GM18520 (cell line): ENCODE measurements around the gene ZNF503.

ENCODE experiments used
- ATAC-seq: cut with Tn5 transposase; IDR thresholded peaks from one replicate; pipeline ENCODE4 v1.9.1; 2021; ENCODE audit not compliant: unreplicated experiment

Gene ZNF503

DNA sequence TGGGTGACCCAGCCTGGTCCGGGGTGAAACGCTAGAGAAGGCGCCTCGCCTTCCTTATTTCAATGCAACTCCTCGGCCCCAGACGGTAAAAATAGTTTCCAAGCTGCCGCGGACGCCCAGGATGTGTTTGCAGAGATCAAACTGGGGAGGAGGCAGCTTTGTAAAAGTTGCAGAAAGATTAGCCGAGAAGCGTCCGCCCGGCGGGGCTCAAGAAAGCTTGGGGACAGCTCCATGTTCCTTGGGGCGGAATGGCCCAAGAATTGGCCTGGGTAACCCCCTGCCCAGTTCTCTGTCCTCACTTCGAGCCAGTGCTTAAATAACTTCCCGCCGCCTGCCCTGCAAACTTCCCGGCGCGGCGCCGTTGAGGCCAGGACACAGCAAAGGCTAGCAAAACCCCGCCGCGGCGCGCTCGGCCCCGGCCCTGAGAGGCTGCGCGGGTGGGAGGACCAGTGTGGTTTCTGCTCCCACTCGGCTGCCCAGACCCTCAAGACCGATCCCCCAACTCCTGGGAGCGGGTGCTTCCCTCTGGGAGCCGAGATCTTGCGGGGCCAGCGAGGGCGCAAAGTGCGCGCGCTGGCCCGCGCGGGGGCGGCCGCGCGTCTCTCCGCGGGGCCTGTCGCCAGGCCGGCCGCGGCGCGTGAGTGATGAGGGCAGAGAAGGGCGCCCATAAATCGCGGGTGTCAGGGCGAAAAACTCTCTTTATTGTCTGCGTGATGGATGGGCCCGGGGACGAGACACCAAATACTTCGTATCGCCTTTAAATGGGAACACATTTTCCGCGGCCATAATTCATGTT lies 6.3 kb upstream of the ZNF503 start:
- ATAC-seq = no peak

- no peak for ATAC-seq
These were observed 5.7 kb upstream of the ZNF503 start for GRCh38 chr10:75407224-75407712.

DNA sequence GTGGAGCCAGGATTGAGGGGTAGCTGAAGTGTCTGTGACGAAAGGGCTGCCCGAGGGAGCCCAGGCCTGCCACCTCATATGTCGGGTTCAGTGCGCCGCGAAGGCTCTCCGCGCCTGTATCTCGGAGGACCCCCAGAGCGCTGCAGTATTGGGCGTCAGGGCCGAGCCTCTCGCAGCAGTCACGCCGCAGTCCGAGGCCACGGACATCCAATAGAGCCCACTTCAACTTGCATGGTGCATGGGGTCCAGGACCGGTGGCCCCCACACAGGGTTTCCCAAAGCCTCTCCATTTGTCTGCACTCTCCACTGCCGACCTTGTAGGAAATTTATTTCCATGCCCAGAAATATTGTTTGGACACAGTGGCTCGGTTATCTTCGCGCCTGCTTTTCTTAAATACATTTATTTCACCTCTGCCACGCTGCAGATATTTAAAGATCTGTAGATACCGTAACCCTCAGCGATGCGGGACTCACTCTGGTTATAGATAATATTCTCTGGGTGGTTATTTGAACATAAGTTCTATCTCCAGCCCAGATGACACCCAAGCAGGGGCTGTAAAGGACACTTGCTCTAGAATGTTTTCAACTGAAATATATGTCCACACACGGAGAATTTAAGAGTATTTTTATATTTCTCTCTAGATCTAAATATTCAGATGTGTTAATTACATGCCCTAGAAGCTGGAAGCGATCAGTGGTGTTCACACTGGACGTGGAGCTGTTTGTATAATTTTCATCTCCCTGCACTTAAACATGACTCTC lies 5.1 kb upstream of the ZNF503 start:
- ATAC-seq = no peak

- no peak for ATAC-seq
These were observed 4.3 kb upstream of the ZNF503 start for GRCh38 chr10:75405598-75406461.

DNA sequence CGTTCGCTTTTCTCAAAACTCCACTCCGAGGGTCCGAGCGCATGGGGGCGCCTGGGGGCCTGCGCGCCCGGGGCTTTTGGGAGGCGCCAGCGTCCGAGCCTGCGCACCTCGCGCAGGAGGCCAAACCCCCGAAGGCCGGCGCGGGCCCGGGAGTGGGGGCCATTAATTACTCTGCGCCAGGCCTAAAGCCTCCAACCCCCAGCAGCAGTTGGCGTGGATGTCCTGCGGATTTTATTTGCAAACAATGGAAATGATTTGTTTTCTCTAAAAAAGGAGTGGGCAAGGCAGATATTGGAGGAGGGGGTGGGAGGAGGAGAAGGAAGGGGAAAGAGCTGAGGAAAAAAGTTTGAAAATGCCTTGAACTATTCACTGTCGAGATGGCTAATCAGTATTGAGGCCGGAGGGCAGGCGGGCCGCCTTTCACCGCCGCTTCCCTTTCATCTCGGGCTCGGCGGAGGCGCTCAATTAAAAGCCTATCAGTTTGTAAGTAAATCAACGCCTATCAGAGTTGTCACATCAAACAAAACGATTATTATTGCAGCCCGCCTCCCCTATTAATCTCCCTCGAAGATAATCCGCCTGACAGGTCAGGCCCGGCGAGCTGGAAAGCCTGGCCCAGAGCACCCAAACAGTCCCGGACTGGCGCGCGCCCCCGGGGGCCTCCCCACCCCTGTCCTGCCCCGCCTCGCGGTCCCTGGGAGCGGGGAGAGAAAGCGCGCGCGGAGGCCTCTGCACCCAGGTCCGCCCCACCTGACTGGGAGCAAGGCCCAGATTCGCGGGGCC lies 3.4 kb upstream of the ZNF503 start:
- ATAC-seq = no peak

DNA sequence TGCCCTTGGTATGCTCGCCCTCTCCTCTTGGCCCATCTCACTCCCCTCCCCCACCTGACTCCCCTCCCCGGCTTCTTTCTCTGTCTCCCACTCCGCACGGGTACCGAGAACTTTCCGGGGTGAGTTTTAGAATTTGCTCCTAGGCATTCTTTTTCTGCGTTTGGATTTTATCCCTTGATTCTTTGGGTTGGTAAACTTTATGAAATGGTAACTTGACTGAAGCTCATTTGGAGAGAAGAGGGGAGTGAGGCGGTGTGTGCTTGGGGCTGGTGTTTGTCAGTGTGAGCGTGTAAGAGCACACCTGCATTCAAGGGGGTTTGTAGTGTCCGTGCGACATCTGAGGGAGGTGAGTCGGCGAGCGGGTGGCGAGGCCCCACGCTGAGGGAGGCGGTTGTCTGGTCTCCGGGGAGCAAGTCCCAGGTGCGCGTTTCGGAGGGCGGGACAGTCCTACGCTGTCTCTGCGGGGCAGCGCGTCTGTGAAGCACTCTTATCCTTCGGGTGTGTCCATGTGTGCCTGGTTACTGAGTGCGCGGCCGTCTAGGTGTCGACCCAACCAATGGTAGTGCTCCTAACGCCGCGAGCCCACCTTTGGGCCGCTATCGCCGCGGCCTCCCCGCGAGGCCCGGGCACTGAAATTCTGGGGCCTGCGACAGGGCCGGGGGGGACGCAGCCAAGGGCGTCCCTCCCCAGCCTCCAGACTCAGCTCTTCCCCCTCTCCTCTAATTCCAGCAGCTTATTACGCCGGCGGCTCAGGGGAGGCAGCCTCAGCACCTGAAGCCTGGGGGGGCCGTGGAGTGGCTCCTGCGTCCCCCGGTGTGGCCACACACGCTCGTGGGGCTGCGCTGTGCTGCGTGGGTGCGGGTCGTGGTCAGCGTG lies 2.6 kb upstream of the ZNF503 start:
- no peak for ATAC-seq

DNA sequence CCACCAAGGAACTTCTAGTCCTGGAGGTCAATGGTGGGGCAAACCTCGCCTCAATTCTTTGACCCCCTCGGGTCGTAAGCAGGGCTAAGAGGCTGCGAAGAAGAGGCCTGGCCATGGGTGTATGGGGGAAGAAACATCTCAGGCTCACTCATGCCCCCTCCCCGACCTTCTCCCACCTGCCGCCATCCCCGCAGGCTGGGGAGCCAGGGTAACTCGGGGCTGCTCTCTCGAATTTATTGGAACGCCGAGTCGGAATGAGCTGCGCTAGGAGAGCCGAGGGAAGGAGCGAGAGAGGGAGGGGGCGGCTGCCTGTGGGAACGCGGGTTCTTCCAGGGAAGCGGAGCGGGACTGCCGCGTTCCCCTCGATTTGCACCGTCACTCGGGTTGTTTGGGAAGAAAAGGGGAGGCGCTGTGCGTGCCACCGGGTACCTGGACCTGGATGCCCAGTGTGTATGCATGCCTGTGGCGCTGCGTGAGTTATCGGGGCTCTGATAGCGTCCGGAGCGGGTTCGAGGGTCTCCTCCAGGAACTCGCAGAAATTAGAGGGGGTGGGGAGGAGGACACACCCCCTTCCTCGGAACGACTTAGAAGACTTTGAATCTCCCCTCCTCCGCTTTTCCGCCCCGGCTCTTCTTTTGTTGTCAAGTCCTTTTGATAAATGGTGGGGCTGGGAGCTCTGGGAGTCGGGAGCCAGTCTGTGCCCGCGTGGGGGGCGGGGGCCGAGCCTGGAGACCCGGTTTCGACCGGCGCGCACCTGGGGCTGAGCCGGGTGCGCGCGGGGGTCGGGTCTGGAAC lies 1.8 kb upstream of the ZNF503 start:
- ATAC-seq = no peak

- ATAC-seq = no peak
These were observed 1.1 kb upstream of the ZNF503 start for GRCh38 chr10:75402486-75403143.

GRCh38 chr10:75400771-75401568 lies 594 bp downstream of the ZNF503 start:
- ATAC-seq = no peak

GRCh38 chr10:75400163-75400770 lies 1.3 kb downstream of the ZNF503 start:
- no peak for ATAC-seq

DNA sequence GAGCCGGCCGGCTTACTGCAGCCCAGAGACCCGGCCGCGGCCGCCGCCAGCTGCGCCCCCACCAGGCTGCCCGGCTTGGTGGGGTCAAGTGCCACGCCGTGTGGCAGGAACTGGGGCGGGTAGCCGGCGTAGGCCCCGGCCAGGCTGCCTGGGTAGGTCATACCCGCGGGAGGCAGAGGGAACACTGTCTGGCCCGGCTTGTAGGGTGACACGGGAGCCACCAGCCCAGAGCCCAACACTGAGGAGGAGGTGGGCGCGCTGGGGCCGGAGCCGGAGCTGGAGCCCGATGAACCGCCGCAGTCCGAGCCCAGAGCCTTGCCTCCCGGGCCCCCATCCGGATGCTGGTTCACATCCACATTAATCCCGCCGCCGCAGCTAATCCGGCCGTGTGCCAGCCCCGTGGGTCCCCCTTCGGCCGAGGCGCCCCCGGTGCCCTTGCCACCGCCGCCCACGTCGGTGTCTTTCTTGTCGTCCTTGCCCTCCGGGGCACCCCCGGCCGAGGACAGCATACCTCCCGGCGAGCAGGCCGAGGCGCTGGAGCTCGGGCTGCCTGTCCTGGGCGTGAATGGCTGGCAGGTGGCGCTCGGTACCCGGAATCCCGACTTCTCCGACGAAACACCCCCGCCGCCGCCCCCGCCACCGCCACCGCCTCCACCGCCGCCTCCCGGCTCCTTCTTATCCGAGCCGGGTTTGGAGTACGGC lies 2.0 kb downstream of the ZNF503 start:
- ATAC-seq = no peak

DNA sequence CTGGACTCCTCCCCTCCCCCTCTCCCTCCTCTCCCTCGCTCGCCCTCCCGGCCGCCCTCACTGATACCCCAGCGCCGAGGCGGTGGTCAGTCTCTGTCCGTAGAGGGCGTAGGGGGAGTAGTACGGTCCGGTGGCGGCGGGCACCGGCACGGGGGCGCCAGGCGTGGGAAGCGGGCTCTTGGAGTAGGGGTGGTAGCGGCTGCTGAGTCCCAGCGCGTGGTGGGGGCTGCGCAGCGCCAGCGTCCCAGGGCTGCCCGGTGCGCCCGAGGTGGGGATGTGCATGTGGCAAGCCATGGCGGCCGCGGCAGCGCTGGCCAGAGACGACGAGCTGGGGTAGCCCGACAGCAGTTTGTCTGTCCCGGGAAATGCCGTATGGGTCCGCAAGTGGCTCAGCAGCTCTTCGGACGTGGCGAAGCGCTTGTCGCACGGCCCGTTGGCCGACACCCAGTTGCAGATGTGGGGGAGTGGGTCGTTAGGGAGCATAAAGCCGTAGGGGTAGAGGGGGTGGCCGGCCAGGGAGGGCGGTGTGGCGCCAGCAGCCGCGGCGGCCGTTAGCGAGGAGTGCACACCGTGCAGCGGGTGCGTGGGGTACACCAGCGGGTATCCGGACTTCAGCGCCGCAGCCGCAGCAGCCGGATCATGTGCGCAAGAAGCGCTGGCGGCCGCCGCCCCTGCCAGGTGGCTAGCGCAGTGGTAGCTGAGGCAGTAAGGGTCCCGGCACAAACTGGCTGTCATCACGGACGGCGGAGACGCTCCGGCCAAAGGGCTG lies 2.7 kb downstream of the ZNF503 start:
- no peak for ATAC-seq

GRCh38 chr10:75398200-75398691 lies 3.3 kb downstream of the ZNF503 start:
- ATAC-seq = no peak

DNA sequence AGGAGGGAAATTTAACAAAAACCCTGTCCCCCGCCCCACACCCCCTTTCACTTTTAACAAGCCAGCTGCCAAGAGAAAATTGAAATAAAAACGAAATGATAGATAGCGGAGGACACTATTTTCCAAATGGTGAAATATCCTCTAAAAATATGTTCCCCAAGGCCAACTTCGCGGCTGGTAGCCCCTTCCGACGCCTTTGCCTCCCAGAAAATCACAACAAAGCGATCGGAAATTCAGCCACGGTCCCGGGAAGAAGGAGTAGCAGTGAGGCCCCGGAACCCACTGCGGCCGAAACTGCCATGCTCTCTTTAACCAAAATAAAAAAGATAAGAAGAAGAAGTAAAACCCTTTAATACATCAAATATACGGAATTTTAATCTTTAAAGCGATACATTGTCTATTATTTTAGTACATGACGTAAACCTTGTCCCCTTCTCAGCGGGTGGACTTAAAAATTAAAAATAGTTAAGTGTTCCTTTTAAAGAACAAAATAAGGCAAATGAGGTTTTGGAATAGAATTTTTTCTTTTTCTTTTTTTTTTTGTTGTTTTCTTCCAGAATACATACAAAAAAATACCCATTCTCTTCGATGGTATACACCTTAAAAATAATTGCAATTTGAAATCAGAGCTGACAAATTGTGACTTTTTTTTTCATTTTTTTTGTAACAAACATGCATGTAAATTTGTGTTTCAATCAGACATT lies 3.9 kb downstream of the ZNF503 start:
- ATAC-seq = no peak
